Endothelial cell of umbilical vein (primary cell): Measurements from ENCODE around the gene AASDH. TPM values are rescaled to one million over a fixed set of nuclear protein-coding genes. Genes with fewer than 3 reads are reported as not detected.
A peak's percentile ranks its signal among the peaks of the same experiment; 100 is the strongest.

Source experiments
- BruUV-seq: library from RNA; stranded (reverse); fragments of 400-500 nt; replicated peaks from 2 replicates; lab custom pipeline; 2021; lab: Mats Ljungman, UMichigan
- CTCF ChIA-PET: fragments of 300-600, 350-600 bp; sonication (Branson Sonifier 250); formaldehyde crosslinking; loops from one replicate; lab custom pipeline; 2021; ENCODE audit warnings: antibody characterized with exemption, inconsistent platforms; lab: Charles Lee
- POLR2A ChIA-PET: fragments of 300-600, 350-600 bp; sonication (Branson Sonifier 250); formaldehyde crosslinking; loops from one replicate; lab custom pipeline; 2021; ENCODE audit warnings: antibody characterized with exemption, inconsistent platforms; lab: Charles Lee
- DNase-seq: peaks from one replicate; pipeline ENCODE4 v3.0.0-alpha.2; 2011; ENCODE audit warnings: low read depth, low spot score
- FAIRE-seq: peaks from 2 replicates; lab custom pipeline; 2011; peaks lifted over from hg19 to GRCh38; lab: Jason Lieb, UNC
- H2AFZ ChIP-seq: 2 replicates; pipeline ENCODE4 v1.6.0; 2012; ENCODE audit warnings: low read depth, low read length, control low read depth, inconsistent platforms
- H3K27ac ChIP-seq: 2 replicates; pipeline ENCODE4 v1.5.1; 2011; ENCODE audit warnings: low read depth, mild to moderate bottlenecking, control low read depth, low read length, moderate library complexity; ENCODE audit not compliant: insufficient read depth
- H3K27me3 ChIP-seq, 2 experiments: 2 replicates each; pipeline versions ENCODE4 v1.6.0 to v1.6.1; 2011; ENCODE audit warnings: low read length in 2 of 2, mixed read lengths in 1 of 2; ENCODE audit not compliant: control insufficient read depth in 2 of 2, insufficient read depth in 2 of 2
- H3K36me3 ChIP-seq, 2 experiments: 2 replicates in 1 of 2; 3 replicates in 1 of 2; pipeline ENCODE4 v1.5.1; 2011; ENCODE audit warnings: low read length in 2 of 2, mild to moderate bottlenecking in 1 of 2, moderate library complexity in 1 of 2; ENCODE audit not compliant: control insufficient read depth in 2 of 2, insufficient read depth in 2 of 2; ENCODE audit errors: extremely low read depth in 1 of 2
- H3K4me1 ChIP-seq: 3 replicates; pipeline ENCODE4 v1.5.1; 2011; ENCODE audit warnings: mild to moderate bottlenecking, low read length; ENCODE audit not compliant: control insufficient read depth, insufficient read depth; ENCODE audit errors: extremely low read depth
- H3K4me2 ChIP-seq: 2 replicates; pipeline ENCODE4 v1.6.1; 2011; ENCODE audit warnings: low read length, control low read depth, mixed read lengths; ENCODE audit not compliant: insufficient read depth
- H3K4me3 ChIP-seq, 3 experiments: fragments of 200-600 bp in 1 of 3; sonication (generic), shearing (Covaris generic) in 1 of 3; replicated peaks in 1 of 3; 2 replicates each; pipeline ENCODE4 v1.5.1; 2011 to 2016; ENCODE audit warnings: control low read depth in 3 of 3, low read length in 3 of 3, mild to moderate bottlenecking in 2 of 3, inconsistent platforms in 1 of 3, low read depth in 1 of 3, moderate library complexity in 1 of 3; ENCODE audit not compliant: insufficient read depth in 1 of 3
- H3K79me2 ChIP-seq: 2 replicates; pipeline ENCODE4 v1.6.0; 2012; ENCODE audit warnings: low read length, inconsistent platforms; ENCODE audit not compliant: control insufficient read depth, insufficient read depth
- H3K9ac ChIP-seq: replicated peaks from 2 replicates; pipeline ENCODE3; 2011; ENCODE audit warnings: low read length, control low read depth; ENCODE audit not compliant: insufficient read depth; ENCODE audit errors: extremely low read depth
- H3K9me1 ChIP-seq: replicated peaks from 3 replicates; pipeline ENCODE4 v1.6.0; 2011; ENCODE audit warnings: mild to moderate bottlenecking, low read length; ENCODE audit not compliant: control insufficient read depth, insufficient read depth; ENCODE audit errors: extremely low read depth
- H3K9me3 ChIP-seq: replicated peaks from 2 replicates; pipeline ENCODE4 v1.5.1; 2012; ENCODE audit warnings: low read length, inconsistent platforms; ENCODE audit not compliant: control insufficient read depth, insufficient read depth
- H4K20me1 ChIP-seq: replicated peaks from 2 replicates; pipeline ENCODE3; 2011; ENCODE audit warnings: mild to moderate bottlenecking, low read length; ENCODE audit not compliant: control insufficient read depth, insufficient read depth; ENCODE audit errors: extremely low read depth
- CTCF ChIP-seq, 2 donors: IDR thresholded peaks; 1 replicate in 1 of 2; 2 replicates in 1 of 2; pipeline ENCODE4 v1.5.1; 2011; ENCODE audit warnings: low read length in 2 of 2, mild to moderate bottlenecking in 2 of 2, moderate library complexity in 2 of 2, control low read depth in 1 of 2, inconsistent platforms in 1 of 2, low read depth in 1 of 2; ENCODE audit not compliant: insufficient read depth in 1 of 2; ENCODE audit errors: extremely low read depth in 1 of 2
- MAX ChIP-seq: IDR thresholded peaks from 2 replicates; pipeline ENCODE4 v1.6.1; 2011; ENCODE audit not compliant: insufficient read depth, insufficient read length
- dilution Hi-C: fragments of 300-500 bp; cut with MboI; formaldehyde crosslinking; loops from one replicate; pipeline ENCODE4 v1.15.0; 2019; ENCODE audit warnings: low sequenced_read_pairs; ENCODE audit not compliant: extremely low pct_ligation_motif_present
- intact Hi-C: fragments of 100-400 bp; cut with micrococcal nuclease; formaldehyde crosslinking; loops from one replicate; pipeline ENCODE4 v1.10.0; 2022
- polyA plus RNA-seq, 4 experiments: library from polyadenylated mRNA; depleted of rRNA in 3 of 4; stranded (reverse) in 3 of 4; unstranded in 1 of 4; fragments of >200 nt; gene quantifications; 2 replicates each; pipeline versions ENCODE4 v1.2.1 to v1.2.3, GENCODE V29; 2011 to 2012; ENCODE audit warnings: missing spikeins in 1 of 4
- total RNA-seq: library from RNA; stranded (reverse); gene quantifications from 2 replicates; pipeline ENCODE4 v1.2.3, GENCODE V29; 2021

The AASDH gene
- total and polyA plus RNA-seq, 2 donors (not counting 3 experiments of a cell fraction or from before 2014, with no cell fraction given), result 4.2 to 9.5 TPM

- Histone ChIP-seq H3K9me3 (no peaks in the 10 kb centered on the region), H4K20me1 (no peaks in the 10 kb centered on the region), H3K4me1 (peaks cover 6% of the 10 kb centered on the region), H3K9ac (no peak overlapping the region), H3K9me1 (peaks cover 6% of the 10 kb centered on the region), H3K27ac (no peak overlapping the region), H3K36me3 (no peaks in the 10 kb centered on the region), H3K4me2 (no peak overlapping the region), H3K79me2 (peaks cover 91% of the 10 kb centered on the region), H2AFZ (no peak overlapping the region), H3K4me3 (no peak overlapping the region), H3K27me3 (no peaks in the 10 kb centered on the region)
- TF ChIP-seq MAX (no peak), CTCF (IDR thresholded peaks at IDR 0.05; ENCODE audit: extremely low read depth in 1 of 2, insufficient read depth in 1 of 2, low read depth in 1 of 2, low read length in 2 of 2) (peak; percentile 40 to 45)
- intact Hi-C loops (loop anchor here (1.0 kb wide), 3 partner anchors 10 to 375 kb away; partner anchors contain the start of gene PPAT), dilution Hi-C loops (no loop called here)
- ChIA-PET CTCF (interaction anchor here (0.7 to 2.3 kb wide), 23 partner anchors 8 to 412 kb away, joined by 3 to 27 read pairs (median 6); partner anchors contain the start of genes AASDH, PAICS, PPAT and SRP72), POLR2A (interaction anchor here (0.6 kb wide), 1 partner anchor 476 kb away, joined by 5 read pairs; no protein-coding TSS in a partner anchor)
- no TSS peak for BruUV-seq
- DNase-seq (peak; percentile 61), FAIRE-seq (peak; percentile 26)
Measured at GRCh38 chr4:56424697-56425514, 37.6 kb upstream of the AASDH start.
